Trophoblast cell (in vitro differentiated cells and primary cell): Measurements from ENCODE around the gene DESI1.

Experiments used
- DNase-seq, 2 donors: peaks; one replicate each; pipeline ENCODE4 v3.0.0-alpha.2; 2016
- H2AFZ ChIP-seq: 2 replicates; pipeline ENCODE4 v1.6.1; 2013; ENCODE audit warnings: low read length, moderate library complexity, mild to moderate bottlenecking; ENCODE audit not compliant: insufficient read depth, poor library complexity
- H2AK5ac ChIP-seq: 2 replicates; pipeline ENCODE4 v1.6.1; 2013; ENCODE audit warnings: mild to moderate bottlenecking, low read length
- H2BK120ac ChIP-seq: 2 replicates; pipeline ENCODE4 v1.6.1; 2013; ENCODE audit warnings: low read length, mild to moderate bottlenecking, moderate library complexity; ENCODE audit not compliant: insufficient read depth, poor library complexity
- H2BK12ac ChIP-seq: 2 replicates; pipeline ENCODE4 v1.6.1; 2013; ENCODE audit warnings: mild to moderate bottlenecking, low read length, moderate library complexity
- H2BK5ac ChIP-seq: 2 replicates; pipeline ENCODE4 v1.6.1; 2013; ENCODE audit warnings: low read length, low read depth, moderate library complexity, mild to moderate bottlenecking; ENCODE audit not compliant: poor library complexity
- H3K14ac ChIP-seq: 2 replicates; pipeline ENCODE4 v1.6.1; 2013; ENCODE audit warnings: mild to moderate bottlenecking, low read length
- H3K18ac ChIP-seq: 2 replicates; pipeline ENCODE4 v1.6.1; 2013; ENCODE audit warnings: mild to moderate bottlenecking, low read length
- H3K23ac ChIP-seq: 2 replicates; pipeline ENCODE4 v1.6.1; 2013; ENCODE audit warnings: low read length
- H3K27ac ChIP-seq: 2 replicates; pipeline ENCODE4 v1.5.1; 2013; ENCODE audit warnings: low read depth, mild to moderate bottlenecking, inconsistent platforms, low read length, moderate library complexity
- H3K27me3 ChIP-seq: 2 replicates; pipeline ENCODE4 v1.6.1; 2013; ENCODE audit warnings: inconsistent platforms, mild to moderate bottlenecking, low read length, moderate library complexity; ENCODE audit not compliant: insufficient read depth
- H3K36me3 ChIP-seq, 2 experiments: 1 replicate in 1 of 2; 2 replicates in 1 of 2; pipeline ENCODE4 v1.6.1; 2013; ENCODE audit warnings: low read length in 2 of 2, mild to moderate bottlenecking in 2 of 2, moderate library complexity in 1 of 2; ENCODE audit not compliant: insufficient read depth in 2 of 2, control insufficient read depth in 1 of 2
- H3K4ac ChIP-seq: 2 replicates; pipeline ENCODE4 v1.6.1; 2013; ENCODE audit warnings: low read depth, mild to moderate bottlenecking, low read length, moderate library complexity
- H3K4me1 ChIP-seq, 2 experiments: 1 replicate in 1 of 2; 2 replicates in 1 of 2; pipeline ENCODE4 v1.6.1; 2013; ENCODE audit warnings: low read length in 2 of 2, mild to moderate bottlenecking in 2 of 2, moderate library complexity in 1 of 2; ENCODE audit not compliant: insufficient read depth in 2 of 2, control insufficient read depth in 1 of 2
- H3K4me2 ChIP-seq: 2 replicates; pipeline ENCODE4 v1.6.1; 2013; ENCODE audit warnings: inconsistent platforms, mild to moderate bottlenecking, low read length, moderate library complexity
- H3K4me3 ChIP-seq: 2 replicates; pipeline ENCODE4 v1.5.1; 2013; ENCODE audit warnings: mild to moderate bottlenecking, low read depth, low read length, inconsistent platforms
- H3K79me1 ChIP-seq: one replicate; pipeline ENCODE4 v1.6.1; 2013; ENCODE audit warnings: low read length
- H3K79me2 ChIP-seq: 2 replicates; pipeline ENCODE4 v1.6.1; 2013; ENCODE audit warnings: low read length, mild to moderate bottlenecking; ENCODE audit not compliant: control insufficient read depth, insufficient read depth, poor library complexity
- H3K9ac ChIP-seq: 2 replicates; pipeline ENCODE4 v1.6.1; 2013; ENCODE audit warnings: mild to moderate bottlenecking, low read length
- H3K9me3 ChIP-seq: 2 replicates; pipeline ENCODE4 v1.6.1; 2013; ENCODE audit warnings: low read depth, mild to moderate bottlenecking, control low read depth, inconsistent platforms, low read length; ENCODE audit not compliant: insufficient read depth
- H4K12ac ChIP-seq: 2 replicates; pipeline ENCODE4 v1.6.1; 2013; ENCODE audit warnings: low read depth, mild to moderate bottlenecking, low read length, moderate library complexity
- H4K8ac ChIP-seq: 2 replicates; pipeline ENCODE4 v1.6.1; 2013; ENCODE audit warnings: low read depth, mild to moderate bottlenecking, low read length, moderate library complexity
- H4K91ac ChIP-seq: one replicate; pipeline ENCODE4 v1.6.1; 2013; ENCODE audit warnings: low read depth, mild to moderate bottlenecking, low read length, moderate library complexity
- WGBS: extraction: QIAGEN DNeasy Blood & Tissue Kit; methylation state at CpG from one replicate; pipeline ENCODE4 v1.1.7; 2013; ENCODE audit warnings: missing lambda C conversion rate; ENCODE audit not compliant: insufficient read length, insufficient coverage; ENCODE audit errors: extremely low coverage; 5-methylcytosine and 5-hydroxymethylcytosine counted together

The DESI1 gene

DNA sequence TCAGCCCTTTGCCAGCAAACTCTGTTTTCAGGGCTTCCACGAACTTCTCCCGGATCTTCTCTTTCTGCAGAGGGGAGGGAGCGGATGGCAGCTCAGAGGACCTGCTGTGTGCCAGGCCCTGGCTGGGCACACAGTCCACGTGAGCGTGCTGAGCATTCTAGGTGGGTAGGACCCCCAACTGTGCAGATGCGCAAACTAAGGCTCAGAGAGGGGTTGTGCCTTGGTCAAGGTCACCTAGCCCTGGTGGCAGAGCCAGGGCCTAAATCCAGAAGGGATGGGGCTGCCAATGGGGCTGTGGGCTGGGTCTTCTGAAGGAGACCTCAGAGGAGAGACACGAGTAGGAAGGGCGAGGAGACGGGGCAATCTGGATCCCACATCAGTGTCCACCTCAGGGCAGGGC, 42.0 kb downstream of the DESI1 start:
- no peak overlapping the region for H2AFZ ChIP-seq
- H3K9ac ChIP-seq = no peak overlapping the region
- H2BK120ac ChIP-seq = no peak overlapping the region
- no peak overlapping the region for H4K91ac ChIP-seq
- no peak overlapping the region for H2BK5ac ChIP-seq
- no peak overlapping the region for H3K4ac ChIP-seq
- no peaks in the 10 kb centered on the region for H3K9me3 ChIP-seq
- H3K23ac ChIP-seq = no peak overlapping the region
- H3K27me3 ChIP-seq = no peaks in the 10 kb centered on the region
- H2AK5ac ChIP-seq = no peak overlapping the region
- peaks cover 53 to 63% of the 10 kb centered on the region in 2 experiments for H3K36me3 ChIP-seq
- no CpG with 5 or more reads among the region's 9 CpGs for WGBS
- no peak overlapping the region for H3K4me3 ChIP-seq
- H3K18ac ChIP-seq = no peak overlapping the region
- no peaks in the 10 kb centered on the region for H3K4me1 ChIP-seq
- H3K4me2 ChIP-seq = no peak overlapping the region
- no peak overlapping the region for H3K27ac ChIP-seq
- H2BK12ac ChIP-seq = no peak overlapping the region
- no peak overlapping the region for H4K8ac ChIP-seq
- no peaks in the 10 kb centered on the region for H3K79me2 ChIP-seq
- DNase-seq = no peak
- H3K14ac ChIP-seq = no peak overlapping the region
- no peaks in the 10 kb centered on the region for H3K79me1 ChIP-seq
- H4K12ac ChIP-seq = no peak overlapping the region

DNA sequence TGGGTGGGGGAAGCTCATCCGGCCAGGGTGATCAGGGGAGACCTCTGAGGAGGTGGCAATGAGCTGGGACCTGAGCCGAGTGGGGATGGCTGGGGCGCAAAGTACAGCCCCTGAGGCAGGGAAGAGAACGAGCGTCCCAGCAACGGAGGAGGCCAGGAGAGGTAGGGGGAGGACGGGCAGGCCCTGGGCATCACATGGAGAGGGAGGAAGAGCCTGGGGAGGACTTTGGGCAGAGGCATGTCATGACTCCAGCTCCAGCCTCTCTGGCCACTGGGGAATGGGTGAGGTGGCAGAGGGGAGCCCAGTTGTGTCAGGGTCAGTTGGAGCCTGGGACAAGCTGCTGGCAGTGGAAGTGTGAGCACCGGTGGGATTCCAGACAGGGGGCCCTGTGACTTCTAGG, 42.7 kb downstream of the DESI1 start:
- Histone ChIP-seq H4K91ac (no peak overlapping the region), H3K23ac (no peak overlapping the region), H3K4me2 (no peak overlapping the region), H2BK5ac (no peak overlapping the region), H3K27ac (no peak overlapping the region), H3K9ac (no peak overlapping the region), H3K27me3 (no peaks in the 10 kb centered on the region), H3K79me2 (no peaks in the 10 kb centered on the region), H3K9me3 (no peaks in the 10 kb centered on the region), H4K8ac (no peak overlapping the region), H3K4me3 (no peak overlapping the region), H2AFZ (no peak overlapping the region), H2BK12ac (no peak overlapping the region), H3K4me1 (no peaks in the 10 kb centered on the region), H3K36me3 (peaks cover 48 to 58% of the 10 kb centered on the region in 2 experiments), H2BK120ac (no peak overlapping the region), H3K4ac (no peak overlapping the region), H3K79me1 (no peaks in the 10 kb centered on the region), H3K14ac (no peak overlapping the region), H4K12ac (no peak overlapping the region), H2AK5ac (no peak overlapping the region), H3K18ac (no peak overlapping the region)
- no peak for DNase-seq
- no CpG with 5 or more reads among the region's 8 CpGs for WGBS

DNA sequence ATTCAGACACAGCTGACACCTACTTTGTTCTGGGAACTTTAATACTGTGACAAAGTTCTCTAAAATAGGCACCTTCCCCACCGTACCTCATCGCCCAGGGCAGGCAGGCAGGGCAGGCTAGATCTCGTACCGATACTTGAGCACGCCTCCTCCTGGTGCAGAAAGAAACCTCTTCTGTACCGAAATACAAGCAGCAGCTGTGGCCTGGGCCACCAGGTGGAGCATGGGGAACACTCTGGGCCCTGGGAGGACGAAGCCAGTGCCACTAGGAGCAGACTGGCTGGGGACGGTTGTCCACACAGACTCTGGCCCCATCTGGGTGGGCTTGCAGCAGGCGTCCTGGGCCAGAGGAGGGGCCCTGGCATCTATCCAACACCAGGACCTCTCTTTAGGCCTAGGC, 44.0 kb downstream of the DESI1 start:
- no peak overlapping the region for H3K4me3 ChIP-seq
- no peaks in the 10 kb centered on the region for H3K79me1 ChIP-seq
- no peak overlapping the region for H2BK5ac ChIP-seq
- H4K91ac ChIP-seq = no peak overlapping the region
- no peak overlapping the region for H2AFZ ChIP-seq
- no peak overlapping the region for H3K4me2 ChIP-seq
- H3K27me3 ChIP-seq = no peaks in the 10 kb centered on the region
- H2AK5ac ChIP-seq = no peak overlapping the region
- no peak overlapping the region for H3K18ac ChIP-seq
- H4K8ac ChIP-seq = no peak overlapping the region
- H3K9ac ChIP-seq = no peak overlapping the region
- no peak overlapping the region for H3K23ac ChIP-seq
- H3K36me3 ChIP-seq = peaks cover 45 to 50% of the 10 kb centered on the region in 2 experiments
- no peak overlapping the region for H3K27ac ChIP-seq
- H2BK120ac ChIP-seq = no peak overlapping the region
- H4K12ac ChIP-seq = no peak overlapping the region
- no CpG with 5 or more reads among the region's 9 CpGs for WGBS
- H2BK12ac ChIP-seq = no peak overlapping the region
- H3K4ac ChIP-seq = no peak overlapping the region
- no peaks in the 10 kb centered on the region for H3K4me1 ChIP-seq
- H3K79me2 ChIP-seq = no peaks in the 10 kb centered on the region
- H3K14ac ChIP-seq = no peak overlapping the region
- no peaks in the 10 kb centered on the region for H3K9me3 ChIP-seq
- peak; percentile 52 to 60 for DNase-seq

DNA sequence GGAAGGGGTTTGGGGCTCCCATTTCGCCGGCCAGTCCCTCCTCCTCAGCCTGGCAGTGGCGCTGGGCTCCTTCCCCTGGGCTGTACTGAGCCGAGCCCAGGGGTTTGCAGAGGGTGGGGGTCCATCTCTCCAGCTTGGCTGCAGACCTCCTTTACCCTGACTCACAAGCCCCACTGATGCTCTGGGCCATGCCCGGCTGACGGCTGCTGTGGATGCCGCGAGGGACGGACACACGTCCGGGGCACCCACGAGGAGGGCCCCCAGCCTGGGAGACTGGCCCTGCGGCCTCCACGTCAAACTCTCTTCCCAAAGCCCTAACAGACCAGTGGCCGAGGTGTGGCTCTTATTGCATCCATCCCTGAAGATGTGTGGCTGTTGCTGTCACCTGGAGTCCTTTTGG, 45.3 kb downstream of the DESI1 start:
- Histone ChIP-seq H4K8ac (no peak overlapping the region), H2BK120ac (no peak overlapping the region), H3K9me3 (no peaks in the 10 kb centered on the region), H3K14ac (no peak overlapping the region), H3K23ac (no peak overlapping the region), H3K79me1 (no peaks in the 10 kb centered on the region), H3K36me3 (peaks cover 45 to 50% of the 10 kb centered on the region in 2 experiments), H4K91ac (no peak overlapping the region), H3K27ac (no peak overlapping the region), H3K18ac (no peak overlapping the region), H3K79me2 (no peaks in the 10 kb centered on the region), H2AK5ac (no peak overlapping the region), H3K4ac (no peak overlapping the region), H2AFZ (no peak overlapping the region), H2BK5ac (no peak overlapping the region), H3K4me1 (no peaks in the 10 kb centered on the region), H3K27me3 (no peaks in the 10 kb centered on the region), H3K9ac (no peak overlapping the region), H4K12ac (no peak overlapping the region), H3K4me3 (no peak overlapping the region), H3K4me2 (no peak overlapping the region), H2BK12ac (no peak overlapping the region)
- DNase-seq = no peak
- WGBS = no CpG with 5 or more reads among the region's 15 CpGs
